WTC11 (cell line): ENCODE results near the gene FCN1. TPM values are rescaled to one million over a fixed set of nuclear protein-coding genes. Genes with fewer than 3 reads are reported as not detected.

Experiments
- ATAC-seq: fragments of 200-7000 bp; cut with Tn5 transposase; 2 replicates; pipeline ENCODE4 v1.10.0; 2021; ENCODE audit warnings: mild to moderate bottlenecking, moderate library complexity
- CTCF ChIA-PET: fragments of 300-600 bp; sonication (Branson Sonifier 250); formaldehyde crosslinking; loops from one replicate; lab custom pipeline; 2021; ENCODE audit warnings: antibody characterized with exemption; lab: Charles Lee
- POLR2A ChIA-PET: fragments of 350-600 bp; sonication (Branson Sonifier 250); formaldehyde crosslinking; loops from one replicate; lab custom pipeline; 2021; ENCODE audit warnings: antibody characterized with exemption; lab: Charles Lee
- DNase-seq: peaks from one replicate; pipeline ENCODE4 v3.0.0; 2021; ENCODE audit warnings: low spot score
- H3K27ac Mint-ChIP-seq: 2 replicates; pipeline ENCODE4 v1.8.0; 2021; ENCODE audit warnings: mixed read lengths
- H3K27me3 Mint-ChIP-seq: 2 replicates; pipeline ENCODE4 v1.8.0; 2021; ENCODE audit warnings: low read depth, mild to moderate bottlenecking, moderate library complexity, mixed read lengths
- H3K36me3 Mint-ChIP-seq: 2 replicates; pipeline ENCODE4 v1.8.0; 2021; ENCODE audit warnings: mixed read lengths
- H3K4me1 Mint-ChIP-seq: 2 replicates; pipeline ENCODE4 v1.8.0; 2022; ENCODE audit warnings: mixed read lengths
- H3K4me3 Mint-ChIP-seq: 2 replicates; pipeline ENCODE4 v1.8.0; 2021; ENCODE audit warnings: mild to moderate bottlenecking, moderate library complexity, mixed read lengths
- H3K9me3 Mint-ChIP-seq: 2 replicates; pipeline ENCODE4 v1.8.0; 2021; ENCODE audit warnings: mixed read lengths
- CDX4 ChIP-seq: fragments of 250-450 bp; sonication (Bioruptor Pico); IDR thresholded peaks from 2 replicates; pipeline ENCODE4 v1.9.0; 2021; ENCODE audit warnings: moderate library complexity, mild to moderate bottlenecking, inconsistent platforms, borderline replicate concordance
- ELF4 ChIP-seq: sonication (generic); formaldehyde crosslinking; IDR thresholded peaks from 2 replicates; pipeline ENCODE4 v1.8.1; 2022; ENCODE audit warnings: low read depth, mild to moderate bottlenecking, moderate library complexity, missing genetic modification reagents
- GABPB1 ChIP-seq: sonication (generic); formaldehyde crosslinking; IDR thresholded peaks from 2 replicates; pipeline ENCODE4 v1.8.1; 2023; ENCODE audit warnings: mild to moderate bottlenecking, missing genetic modification reagents
- HMGXB4 ChIP-seq: sonication (generic); formaldehyde crosslinking; IDR thresholded peaks from 2 replicates; pipeline ENCODE4 v1.8.1; 2023; ENCODE audit warnings: mild to moderate bottlenecking, moderate library complexity, missing genetic modification reagents
- IRF2 ChIP-seq: sonication (generic); formaldehyde crosslinking; IDR thresholded peaks from 2 replicates; pipeline ENCODE4 v1.8.0; 2022; ENCODE audit warnings: low read depth, missing genetic modification reagents, borderline replicate concordance
- JUN ChIP-seq: sonication (generic); formaldehyde crosslinking; IDR thresholded peaks from 2 replicates; pipeline ENCODE4 v1.8.0; 2023; ENCODE audit warnings: mild to moderate bottlenecking, missing genetic modification reagents
- MYBL2 ChIP-seq: sonication (generic); formaldehyde crosslinking; IDR thresholded peaks from 2 replicates; pipeline ENCODE4 v1.8.1; 2023; ENCODE audit warnings: mild to moderate bottlenecking, moderate library complexity, missing genetic modification reagents
- NR1H2 ChIP-seq: sonication (generic); formaldehyde crosslinking; IDR thresholded peaks from 2 replicates; pipeline ENCODE4 v1.9.0; 2021; ENCODE audit warnings: mild to moderate bottlenecking, moderate library complexity, missing genetic modification reagents
- PRDM15 ChIP-seq: sonication (generic); formaldehyde crosslinking; IDR thresholded peaks from 2 replicates; pipeline ENCODE4 v1.8.0; 2022; ENCODE audit warnings: missing genetic modification reagents
- SMAD3 ChIP-seq: sonication (generic); formaldehyde crosslinking; IDR thresholded peaks from 2 replicates; pipeline ENCODE4 v1.8.0; 2022; ENCODE audit warnings: missing genetic modification reagents, mild to moderate bottlenecking, borderline replicate concordance
- ZMAT4 ChIP-seq: fragments of 250-450 bp; sonication (Bioruptor Pico); IDR thresholded peaks from 2 replicates; pipeline ENCODE4 v1.9.0; 2021; ENCODE audit warnings: mild to moderate bottlenecking
- ZNF138 ChIP-seq: sonication (generic); formaldehyde crosslinking; conservative IDR thresholded peaks from 2 replicates; pipeline ENCODE4 v1.8.1; 2022; ENCODE audit warnings: mild to moderate bottlenecking, moderate library complexity, missing genetic modification reagents
- ZNF232 ChIP-seq: sonication (generic); formaldehyde crosslinking; IDR thresholded peaks from 2 replicates; pipeline ENCODE4 v1.8.0; 2022; ENCODE audit warnings: mild to moderate bottlenecking, missing genetic modification reagents
- ZNF423 ChIP-seq: fragments of 250-450 bp; sonication (Bioruptor Pico); IDR thresholded peaks from 2 replicates; pipeline ENCODE4 v2.1.2; 2022; ENCODE audit warnings: mild to moderate bottlenecking, moderate library complexity
- ZNF512 ChIP-seq: sonication (generic); formaldehyde crosslinking; IDR thresholded peaks from 2 replicates; pipeline ENCODE4 v1.8.1; 2022; ENCODE audit warnings: missing genetic modification reagents, borderline replicate concordance
- ZNF671 ChIP-seq: fragments of 250-450 bp; sonication (Bioruptor Pico); IDR thresholded peaks from 2 replicates; pipeline ENCODE4 v1.8.0; 2021; ENCODE audit warnings: mild to moderate bottlenecking
- total RNA-seq: library from RNA; stranded (reverse); gene quantifications from 3 replicates; pipeline ENCODE4 v1.2.3, GENCODE V29; 2021
- TF ChIP-seq, protein P1 (sequence below): fragments of 200-600 bp; IDR thresholded peaks from 2 replicates; pipeline ENCODE4 v1.8.0; 2022; ENCODE audit warnings: antibody characterized with exemption
- TF ChIP-seq, protein P2 (sequence below): sonication (generic); formaldehyde crosslinking; IDR thresholded peaks from 2 replicates; pipeline ENCODE4 v1.8.1; 2022; ENCODE audit warnings: mild to moderate bottlenecking, missing genetic modification reagents, moderate library complexity, borderline replicate concordance

FCN1 gene
- total RNA-seq, 1 experiment from 2014 or later, result not detected

DNA sequence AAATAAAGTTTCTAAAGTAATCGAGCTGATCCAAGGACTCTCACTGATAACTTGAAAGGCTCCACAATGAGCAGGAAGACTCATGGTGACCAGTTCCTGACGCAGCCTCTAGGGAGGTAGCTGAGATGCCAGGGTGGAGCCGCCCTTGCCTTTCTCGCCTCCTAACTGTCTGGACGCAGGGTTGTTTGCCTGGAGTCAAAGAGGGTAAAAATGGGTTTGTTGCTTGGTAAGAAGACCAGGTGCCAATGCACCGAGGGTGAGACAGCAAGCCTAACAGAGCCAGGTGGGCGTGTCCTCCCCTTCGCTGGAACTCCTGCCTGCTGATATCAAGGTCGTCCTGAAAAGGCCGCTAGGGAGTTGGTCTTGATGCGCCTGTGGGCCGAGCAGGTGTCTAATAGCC is 48.6 kb upstream of the FCN1 start (continued):
- TF ChIP-seq PRDM15 (CRISPR knock-in tag) (no peak), JUN (CRISPR knock-in tag) (no peak), ZNF423 (no peak)
- TF ChIP-seq, protein P1, sequence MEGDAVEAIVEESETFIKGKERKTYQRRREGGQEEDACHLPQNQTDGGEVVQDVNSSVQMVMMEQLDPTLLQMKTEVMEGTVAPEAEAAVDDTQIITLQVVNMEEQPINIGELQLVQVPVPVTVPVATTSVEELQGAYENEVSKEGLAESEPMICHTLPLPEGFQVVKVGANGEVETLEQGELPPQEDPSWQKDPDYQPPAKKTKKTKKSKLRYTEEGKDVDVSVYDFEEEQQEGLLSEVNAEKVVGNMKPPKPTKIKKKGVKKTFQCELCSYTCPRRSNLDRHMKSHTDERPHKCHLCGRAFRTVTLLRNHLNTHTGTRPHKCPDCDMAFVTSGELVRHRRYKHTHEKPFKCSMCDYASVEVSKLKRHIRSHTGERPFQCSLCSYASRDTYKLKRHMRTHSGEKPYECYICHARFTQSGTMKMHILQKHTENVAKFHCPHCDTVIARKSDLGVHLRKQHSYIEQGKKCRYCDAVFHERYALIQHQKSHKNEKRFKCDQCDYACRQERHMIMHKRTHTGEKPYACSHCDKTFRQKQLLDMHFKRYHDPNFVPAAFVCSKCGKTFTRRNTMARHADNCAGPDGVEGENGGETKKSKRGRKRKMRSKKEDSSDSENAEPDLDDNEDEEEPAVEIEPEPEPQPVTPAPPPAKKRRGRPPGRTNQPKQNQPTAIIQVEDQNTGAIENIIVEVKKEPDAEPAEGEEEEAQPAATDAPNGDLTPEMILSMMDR, result no peak

DNA sequence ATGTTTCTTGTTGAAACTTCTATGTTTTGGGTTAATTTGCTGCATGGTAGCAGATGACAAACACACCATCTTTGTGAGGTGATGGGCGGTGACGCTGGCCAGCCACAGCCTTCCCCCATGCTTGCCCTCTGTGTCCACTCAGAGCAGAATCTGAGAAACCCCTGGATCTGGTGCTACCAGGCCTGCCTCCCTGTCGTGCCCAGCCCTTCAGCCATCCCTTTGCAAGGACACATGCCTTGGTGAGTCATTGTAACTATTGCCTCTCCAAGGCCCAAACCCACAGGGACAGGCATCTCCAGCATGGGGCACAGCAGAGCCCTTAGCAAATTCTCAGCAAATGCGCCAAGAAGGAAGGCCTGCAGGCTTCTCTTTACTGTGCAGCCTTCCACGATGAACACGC is 48.1 kb upstream of the FCN1 start:
- POLR2A ChIA-PET, result no interaction called here
- H3K27ac Mint-ChIP-seq, result no peak overlapping the region
- no peak for ATAC-seq
- H3K36me3 Mint-ChIP-seq, result no peaks in the 10 kb centered on the region
- CTCF ChIA-PET, result interaction anchor here (1.8 kb wide), 1 partner anchor 17 kb away, joined by 8 read pairs; no protein-coding TSS in a partner anchor
- no peak overlapping the region for H3K4me3 Mint-ChIP-seq
- no peak for TF ChIP-seq ZMAT4 (CRISPR knock-in tag)
- no peak for TF ChIP-seq ELF4 (CRISPR knock-in tag)
- TF ChIP-seq, protein P2, sequence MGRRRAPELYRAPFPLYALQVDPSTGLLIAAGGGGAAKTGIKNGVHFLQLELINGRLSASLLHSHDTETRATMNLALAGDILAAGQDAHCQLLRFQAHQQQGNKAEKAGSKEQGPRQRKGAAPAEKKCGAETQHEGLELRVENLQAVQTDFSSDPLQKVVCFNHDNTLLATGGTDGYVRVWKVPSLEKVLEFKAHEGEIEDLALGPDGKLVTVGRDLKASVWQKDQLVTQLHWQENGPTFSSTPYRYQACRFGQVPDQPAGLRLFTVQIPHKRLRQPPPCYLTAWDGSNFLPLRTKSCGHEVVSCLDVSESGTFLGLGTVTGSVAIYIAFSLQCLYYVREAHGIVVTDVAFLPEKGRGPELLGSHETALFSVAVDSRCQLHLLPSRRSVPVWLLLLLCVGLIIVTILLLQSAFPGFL (CRISPR knock-in tag), result no peak
- TF ChIP-seq CDX4 (CRISPR knock-in tag), result no peak
- no peak for TF ChIP-seq SMAD3 (CRISPR knock-in tag)
- TF ChIP-seq GABPB1, result no peak
- no peak for TF ChIP-seq ZNF512
- no peak for TF ChIP-seq HMGXB4 (CRISPR knock-in tag)
- TF ChIP-seq IRF2 (CRISPR knock-in tag), result no peak
- no peak for TF ChIP-seq MYBL2 (CRISPR knock-in tag)
- no peak for TF ChIP-seq NR1H2 (CRISPR knock-in tag)
- no peak for TF ChIP-seq ZNF671 (CRISPR knock-in tag)
- TF ChIP-seq ZNF138, result no peak
- TF ChIP-seq ZNF232 (CRISPR knock-in tag), result no peak
- no peaks in the 10 kb centered on the region; the same call in 1 of the 2 replicates for H3K27me3 Mint-ChIP-seq
- H3K9me3 Mint-ChIP-seq, result peaks cover 6% of the 10 kb centered on the region; the same call in 1 of the 2 replicates
- DNase-seq, result no peak
- peaks cover 12% of the 10 kb centered on the region for H3K4me1 Mint-ChIP-seq
